ENCODE measurements around the gene HOXC9. TPM values are rescaled to one million over a fixed set of nuclear protein-coding genes. Genes with fewer than 3 reads are reported as not detected.

Gene HOXC9
- total and polyA plus RNA-seq, 9 of the 15 experiments (the other 6 are each of a cell fraction or from before 2014, with no cell fraction given): 1.1 to 10.5 (median 9.3) TPM

DNA sequence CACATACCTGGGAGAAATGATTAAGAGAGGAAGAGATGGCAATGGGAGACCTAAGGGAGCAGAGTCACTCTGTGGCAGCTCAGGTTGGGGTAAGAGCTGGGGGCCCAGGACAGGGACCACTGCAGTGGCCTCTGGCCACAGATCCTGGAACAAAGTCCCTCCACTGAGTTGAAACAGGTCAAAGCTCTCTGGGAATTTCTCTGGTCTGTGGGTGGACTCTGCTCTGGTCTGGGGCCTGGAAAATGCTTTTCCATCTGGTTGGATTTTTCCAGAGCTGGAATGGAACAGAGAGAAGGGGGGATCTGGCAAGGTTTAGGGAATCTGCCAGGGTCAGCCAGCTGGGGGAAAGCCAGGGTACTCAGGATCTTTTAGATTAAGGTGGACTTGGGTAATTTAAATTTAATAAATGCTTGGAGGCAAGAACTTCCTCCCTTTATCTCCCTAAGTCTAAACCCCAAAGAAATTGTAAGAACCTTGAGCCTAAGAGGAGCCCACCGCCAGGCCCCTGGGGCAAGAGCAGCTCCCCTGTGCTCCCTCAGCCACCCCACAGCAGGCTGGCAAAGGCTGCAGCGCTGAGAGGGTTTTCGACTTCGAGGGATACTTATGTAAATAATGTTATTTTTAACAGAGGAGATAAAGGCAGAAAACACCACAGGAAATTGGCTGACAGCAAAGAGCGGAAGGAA is 11.3 kb upstream of the HOXC9 start:
- H3K4me1 ChIP-seq (replicated peaks in 1 of 2; ENCODE audit: control insufficient read depth in 2 of 2, insufficient read depth in 2 of 2, low read length in 2 of 2): peaks cover 35 to 49% of the 10 kb centered on the region in 2 experiments
- TF ChIP-seq FOXA3 (CRISPR knock-in tag; conservative IDR thresholded peaks at IDR 0.05 in 1 of 2, IDR thresholded peaks at IDR 0.05 in 1 of 2) (0 out of 4 replicates have a peak, but pooled peaks of 1 of the 2 experiments have one; percentile 17), ELF1 (tag; IDR thresholded peaks at IDR 0.05) (0 out of 2 replicates have a peak, but pooled peaks have one; percentile 12), CBX1 (IDR thresholded peaks at IDR 0.05; ENCODE audit: low read depth) (no peak), ZNF644 (tag; IDR thresholded peaks at IDR 0.05; ENCODE audit: low read depth) (no peak), KAT8 (IDR thresholded peaks at IDR 0.05; ENCODE audit: low read depth) (no peak), GABPA (tag; conservative IDR thresholded peaks at IDR 0.05; ENCODE audit: low read depth) (peak; percentile 73; the same call in 1 of the 2 replicates), HNRNPLL (IDR thresholded peaks at IDR 0.05; ENCODE audit: low read depth, low read length, poor library complexity, severe bottlenecking) (no peak)
- TF ChIP-seq, protein P1, sequence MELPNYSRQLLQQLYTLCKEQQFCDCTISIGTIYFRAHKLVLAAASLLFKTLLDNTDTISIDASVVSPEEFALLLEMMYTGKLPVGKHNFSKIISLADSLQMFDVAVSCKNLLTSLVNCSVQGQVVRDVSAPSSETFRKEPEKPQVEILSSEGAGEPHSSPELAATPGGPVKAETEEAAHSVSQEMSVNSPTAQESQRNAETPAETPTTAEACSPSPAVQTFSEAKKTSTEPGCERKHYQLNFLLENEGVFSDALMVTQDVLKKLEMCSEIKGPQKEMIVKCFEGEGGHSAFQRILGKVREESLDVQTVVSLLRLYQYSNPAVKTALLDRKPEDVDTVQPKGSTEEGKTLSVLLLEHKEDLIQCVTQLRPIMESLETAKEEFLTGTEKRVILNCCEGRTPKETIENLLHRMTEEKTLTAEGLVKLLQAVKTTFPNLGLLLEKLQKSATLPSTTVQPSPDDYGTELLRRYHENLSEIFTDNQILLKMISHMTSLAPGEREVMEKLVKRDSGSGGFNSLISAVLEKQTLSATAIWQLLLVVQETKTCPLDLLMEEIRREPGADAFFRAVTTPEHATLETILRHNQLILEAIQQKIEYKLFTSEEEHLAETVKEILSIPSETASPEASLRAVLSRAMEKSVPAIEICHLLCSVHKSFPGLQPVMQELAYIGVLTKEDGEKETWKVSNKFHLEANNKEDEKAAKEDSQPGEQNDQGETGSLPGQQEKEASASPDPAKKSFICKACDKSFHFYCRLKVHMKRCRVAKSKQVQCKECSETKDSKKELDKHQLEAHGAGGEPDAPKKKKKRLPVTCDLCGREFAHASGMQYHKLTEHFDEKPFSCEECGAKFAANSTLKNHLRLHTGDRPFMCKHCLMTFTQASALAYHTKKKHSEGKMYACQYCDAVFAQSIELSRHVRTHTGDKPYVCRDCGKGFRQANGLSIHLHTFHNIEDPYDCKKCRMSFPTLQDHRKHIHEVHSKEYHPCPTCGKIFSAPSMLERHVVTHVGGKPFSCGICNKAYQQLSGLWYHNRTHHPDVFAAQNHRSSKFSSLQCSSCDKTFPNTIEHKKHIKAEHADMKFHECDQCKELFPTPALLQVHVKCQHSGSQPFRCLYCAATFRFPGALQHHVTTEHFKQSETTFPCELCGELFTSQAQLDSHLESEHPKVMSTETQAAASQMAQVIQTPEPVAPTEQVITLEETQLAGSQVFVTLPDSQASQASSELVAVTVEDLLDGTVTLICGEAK (IDR thresholded peaks at IDR 0.05): 0 out of 2 replicates have a peak, but pooled peaks have one; percentile 67
- TF ChIP-seq, protein P1 (CRISPR knock-in tag; IDR thresholded peaks at IDR 0.05): no peak
- no peak overlapping the region for H3K4me3 ChIP-seq
- ChIA-PET CTCF (ENCODE audit: low intra/inter-chr PET ratio) (interaction anchor here (0.8 to 1.2 kb wide), 3 partner anchors 17 to 226 kb away, joined by 3 to 4 read pairs (median 3); no protein-coding TSS in a partner anchor), POLR2A (interaction anchor here (0.6 to 3.2 kb wide), 9 partner anchors 11 to 232 kb away, joined by 3 to 43 read pairs (median 3); partner anchors contain the start of genes HOXC9 and SMUG1)
- H3K9ac ChIP-seq (ENCODE audit: insufficient read depth in 1 of 2, low read depth in 2 of 2, low read length in 2 of 2): peak overlapping the region in 1 of 2 experiments; percentile 45; a peak in 1 of 4 replicates
- H4K20me1 ChIP-seq (replicated peaks; ENCODE audit: control insufficient read depth, insufficient read depth, low read length): no peaks in the 10 kb centered on the region
- BruUV-seq (replicated peaks): no TSS peak
- intact Hi-C loops (cut with micrococcal nuclease): loop anchor here (10.0 kb wide), 1 partner anchor 376 kb away; the partner anchor contains the start of gene GPR84
- DNase-seq (ENCODE audit: extremely low read depth in 1 of 4, low spot score in 3 of 4) (no peak), FAIRE-seq (no peak), ATAC-seq (peak; percentile 4)
- no peaks in the 10 kb centered on the region for H3K9me3 ChIP-seq (replicated peaks; ENCODE audit: control insufficient read depth, insufficient read depth, low read depth, low read length)
- H3K36me3 ChIP-seq (ENCODE audit: control insufficient read depth, insufficient read depth, low read length): no peaks in the 10 kb centered on the region
- no peak overlapping the region for H3K27ac ChIP-seq (ENCODE audit: extremely low read depth, low read depth, low read length)
- in situ Hi-C loops (cut with MboI): loop anchor here (5.0 to 10.0 kb wide), 2 partner anchors 214 to 376 kb away; partner anchors contain the start of gene GPR84
- 22% methylated on average over 5 of the region's 5 CpGs for WGBS (ENCODE audit: insufficient coverage, low coverage, missing lambda C conversion rate)
- H3K27me3 ChIP-seq (ENCODE audit: control insufficient read depth in 2 of 2, insufficient read depth in 2 of 2, low read length in 2 of 2): peaks cover 0 to 10% of the 10 kb centered on the region in 2 experiments; a peak in 2 of 5 replicates
- peak overlapping the region; percentile 59 for H3K4me2 ChIP-seq (ENCODE audit: insufficient read depth, low read length)
- H2AFZ ChIP-seq (ENCODE audit: low read depth, low read length): peak overlapping the region; percentile 71
- H3K79me2 ChIP-seq (ENCODE audit: control insufficient read depth, insufficient read depth, low read length): no peaks in the 10 kb centered on the region
- H3K9me1 ChIP-seq (ENCODE audit: control insufficient read depth, insufficient read depth, low read length): no peaks in the 10 kb centered on the region
